Activated naive CD8-positive, alpha-beta T cell treated with anti-CD3 and anti-CD28 coated beads, Interleukin-2, amount 50 U/mL, for 24 hours (primary cell): ENCODE data around the gene CTDP1.

Source experiments
- ATAC-seq: fragments of 150-1000 bp; cut with Tn5 transposase; one replicate; pipeline ENCODE4 v1.10.0; 2021
- DNase-seq: peaks from one replicate; pipeline ENCODE4 v3.0.0; 2021
- H3K27ac Mint-ChIP-seq: one replicate; pipeline ENCODE4 v1.8.0; 2021; ENCODE audit warnings: mild to moderate bottlenecking, mixed read lengths
- H3K27me3 Mint-ChIP-seq: one replicate; pipeline ENCODE4 v1.8.0; 2021; ENCODE audit warnings: mixed read lengths
- H3K36me3 Mint-ChIP-seq: one replicate; pipeline ENCODE4 v1.8.0; 2021; ENCODE audit warnings: low read depth, mixed read lengths
- H3K4me1 Mint-ChIP-seq: one replicate; pipeline ENCODE4 v1.8.0; 2021; ENCODE audit warnings: mixed read lengths
- H3K4me3 Mint-ChIP-seq: one replicate; pipeline ENCODE4 v1.8.0; 2021; ENCODE audit warnings: mild to moderate bottlenecking, moderate library complexity, mixed read lengths
- H3K9me3 Mint-ChIP-seq: one replicate; pipeline ENCODE4 v1.8.0; 2021; ENCODE audit warnings: mixed read lengths

CTDP1 gene

GRCh38 chr18:79640875-79641274, 38.7 kb upstream of the CTDP1 start:
- Mint-ChIP-seq H3K4me3 (no peak overlapping the region), H3K27me3 (peaks cover 16% of the 10 kb centered on the region), H3K9me3 (no peaks in the 10 kb centered on the region), H3K4me1 (peaks cover 20% of the 10 kb centered on the region), H3K36me3 (no peaks in the 10 kb centered on the region), H3K27ac (no peak overlapping the region)
- ATAC-seq, result no peak
- no peak for DNase-seq

GRCh38 chr18:79641722-79642497, 37.7 kb upstream of the CTDP1 start:
- ATAC-seq (no peak), DNase-seq (no peak)
- Mint-ChIP-seq H3K9me3 (no peaks in the 10 kb centered on the region), H3K4me3 (no peak overlapping the region), H3K27ac (no peak overlapping the region), H3K27me3 (peaks cover 15% of the 10 kb centered on the region), H3K4me1 (peaks cover 20% of the 10 kb centered on the region), H3K36me3 (no peaks in the 10 kb centered on the region)

DNA sequence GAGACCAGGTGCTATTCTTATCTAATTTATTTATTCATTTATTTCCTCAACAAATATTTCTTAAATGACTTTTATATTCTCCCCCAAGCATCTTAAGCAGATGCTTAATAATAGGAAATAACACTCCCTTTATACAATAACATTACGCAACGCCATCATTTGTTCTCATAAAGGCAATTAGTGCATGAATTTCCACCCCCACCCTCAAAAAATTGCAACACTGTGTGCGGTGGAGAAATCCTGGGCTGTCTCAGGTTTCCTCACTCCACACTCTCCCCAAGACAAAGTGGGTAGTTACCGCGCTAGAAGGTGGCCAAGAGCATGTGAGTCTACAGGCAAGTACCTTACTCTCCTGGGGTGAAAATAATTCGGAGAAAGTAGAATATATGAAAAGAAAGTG, 37.0 kb upstream of the CTDP1 start:
- Mint-ChIP-seq H3K36me3 (no peaks in the 10 kb centered on the region), H3K9me3 (no peaks in the 10 kb centered on the region), H3K27ac (no peak overlapping the region), H3K27me3 (peaks cover 11% of the 10 kb centered on the region), H3K4me3 (no peak overlapping the region), H3K4me1 (peaks cover 20% of the 10 kb centered on the region)
- ATAC-seq, result no peak
- no peak for DNase-seq

- H3K9me3 Mint-ChIP-seq, result no peaks in the 10 kb centered on the region
Observed at GRCh38 chr18:79643054-79643984, 36.3 kb upstream of the CTDP1 start.

DNA sequence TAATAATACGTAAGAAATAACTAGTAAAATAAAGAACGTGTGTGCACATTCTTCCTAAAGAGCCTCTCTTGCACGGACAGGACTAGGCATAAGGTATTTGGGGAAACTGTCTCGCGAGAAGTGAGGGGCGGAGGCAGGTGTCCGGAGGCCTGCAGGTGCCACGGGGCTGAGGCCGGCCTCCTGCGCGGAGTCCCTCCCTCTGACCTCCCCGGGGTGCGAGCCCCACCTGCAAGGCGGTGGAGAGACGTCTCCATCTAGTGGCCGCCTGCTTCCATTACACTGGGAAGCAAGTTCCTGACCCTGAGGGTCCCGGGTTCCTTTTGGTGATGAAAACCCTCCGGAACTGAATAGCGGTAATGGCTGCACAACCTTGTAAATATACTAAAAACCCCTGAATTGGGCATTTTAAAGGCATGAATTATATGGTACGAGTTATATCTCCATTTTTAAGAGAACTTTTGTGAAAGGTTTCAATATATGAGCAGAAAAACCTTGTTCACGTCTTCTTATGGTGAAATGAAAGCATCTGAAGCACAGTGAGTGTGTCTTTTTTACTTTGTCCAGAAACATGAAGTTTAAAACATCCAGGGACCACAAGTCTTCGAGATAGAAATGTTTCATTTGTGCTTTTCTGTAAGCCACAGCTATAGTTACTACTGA, 35.5 kb upstream of the CTDP1 start:
- DNase-seq, result peak; percentile 81
- H3K27ac Mint-ChIP-seq, result no peak overlapping the region

More at GRCh38 chr18:79643054-79643984, 36.3 kb upstream of the CTDP1 start:
- no peak overlapping the region for H3K27ac Mint-ChIP-seq
- H3K36me3 Mint-ChIP-seq, result no peaks in the 10 kb centered on the region
- ATAC-seq (peak; percentile 15), DNase-seq (peak; percentile 21)
- H3K4me1 Mint-ChIP-seq, result peaks cover 20% of the 10 kb centered on the region
- no peak overlapping the region for H3K4me3 Mint-ChIP-seq
- H3K27me3 Mint-ChIP-seq, result peaks cover 13% of the 10 kb centered on the region

GRCh38 chr18:79644666-79645057, 34.9 kb upstream of the CTDP1 start:
- no peaks in the 10 kb centered on the region for H3K9me3 Mint-ChIP-seq
- H3K4me3 Mint-ChIP-seq, result no peak overlapping the region
- H3K27ac Mint-ChIP-seq, result no peak overlapping the region
- no peaks in the 10 kb centered on the region for H3K36me3 Mint-ChIP-seq
- H3K27me3 Mint-ChIP-seq, result peaks cover 7% of the 10 kb centered on the region
- DNase-seq, result no peak
- H3K4me1 Mint-ChIP-seq, result peaks cover 20% of the 10 kb centered on the region
- ATAC-seq, result no peak

More for the DNA sequence above, 35.5 kb upstream of the CTDP1 start:
- no peaks in the 10 kb centered on the region for H3K36me3 Mint-ChIP-seq
- H3K4me1 Mint-ChIP-seq, result peaks cover 20% of the 10 kb centered on the region
- H3K4me3 Mint-ChIP-seq, result no peak overlapping the region
- peaks cover 8% of the 10 kb centered on the region for H3K27me3 Mint-ChIP-seq
- H3K9me3 Mint-ChIP-seq, result no peaks in the 10 kb centered on the region
- ATAC-seq, result peak; percentile 78

GRCh38 chr18:79645291-79645983, 34.2 kb upstream of the CTDP1 start:
- Mint-ChIP-seq H3K36me3 (no peaks in the 10 kb centered on the region), H3K9me3 (no peaks in the 10 kb centered on the region), H3K4me3 (no peak overlapping the region), H3K27ac (no peak overlapping the region), H3K27me3 (peaks cover 8% of the 10 kb centered on the region), H3K4me1 (peaks cover 21% of the 10 kb centered on the region)
- DNase-seq, result no peak
- ATAC-seq, result peak; percentile 45

GRCh38 chr18:79647307-79647706, 32.3 kb upstream of the CTDP1 start:
- peaks cover 8% of the 10 kb centered on the region for H3K27me3 Mint-ChIP-seq
- H3K36me3 Mint-ChIP-seq, result no peaks in the 10 kb centered on the region
- H3K9me3 Mint-ChIP-seq, result no peaks in the 10 kb centered on the region
- H3K4me1 Mint-ChIP-seq, result peaks cover 32% of the 10 kb centered on the region
- no peak overlapping the region for H3K4me3 Mint-ChIP-seq
- ATAC-seq (no peak), DNase-seq (no peak)
- H3K27ac Mint-ChIP-seq, result no peak overlapping the region

DNA sequence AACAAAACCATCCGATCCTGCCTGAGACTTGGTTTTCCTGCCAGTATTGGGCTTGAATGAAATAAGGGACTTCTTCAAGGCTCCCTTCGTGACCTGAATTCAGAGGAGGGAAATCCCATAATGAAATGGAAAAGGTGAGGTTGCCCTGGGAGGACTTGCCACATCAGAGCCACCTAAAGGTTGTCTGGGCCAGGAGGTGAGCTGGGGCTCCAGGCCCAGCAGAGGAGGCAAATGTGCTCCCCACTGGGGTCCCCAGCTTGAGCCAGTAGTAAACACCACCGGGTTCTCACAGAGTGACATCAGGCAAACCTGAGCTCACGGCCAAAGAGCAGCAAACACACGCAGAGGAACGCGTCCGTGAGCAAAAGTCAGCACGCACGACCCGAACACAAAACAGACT, 28.6 kb upstream of the CTDP1 start:
- Mint-ChIP-seq H3K36me3 (no peaks in the 10 kb centered on the region), H3K4me1 (peaks cover 11% of the 10 kb centered on the region), H3K27ac (no peak overlapping the region), H3K27me3 (peaks cover 10% of the 10 kb centered on the region), H3K9me3 (peaks cover 4% of the 10 kb centered on the region), H3K4me3 (no peak overlapping the region)
- DNase-seq (no peak), ATAC-seq (peak; percentile 84)

- H3K9me3 Mint-ChIP-seq, result peaks cover 5% of the 10 kb centered on the region
- no peaks in the 10 kb centered on the region for H3K4me1 Mint-ChIP-seq
- peaks cover 2% of the 10 kb centered on the region for H3K27me3 Mint-ChIP-seq
- DNase-seq (no peak), ATAC-seq (no peak)
- H3K27ac Mint-ChIP-seq, result no peak overlapping the region
- H3K4me3 Mint-ChIP-seq, result no peak overlapping the region
- H3K36me3 Mint-ChIP-seq, result no peaks in the 10 kb centered on the region
Observed at GRCh38 chr18:79657342-79657996, 22.1 kb upstream of the CTDP1 start.

DNA sequence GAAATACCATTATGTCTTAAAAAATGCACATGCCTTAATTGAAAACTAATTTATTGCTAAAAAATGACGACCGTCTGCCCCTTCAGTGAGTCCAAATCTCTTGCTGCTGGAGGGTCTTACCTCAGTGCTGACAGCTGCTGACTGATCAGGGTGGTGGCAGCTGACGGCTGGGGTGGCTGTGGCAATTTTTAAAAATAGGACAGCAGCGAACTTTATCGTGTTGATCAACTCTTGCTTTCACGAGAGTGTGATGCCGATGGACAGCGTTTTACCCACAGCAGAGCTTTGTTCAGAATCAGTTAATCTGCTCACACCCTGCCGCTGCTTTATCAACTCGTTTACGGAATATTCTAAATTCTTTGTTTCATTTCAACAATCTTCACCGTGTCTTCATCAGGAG, 21.2 kb upstream of the CTDP1 start:
- Mint-ChIP-seq H3K27ac (no peak overlapping the region), H3K9me3 (peaks cover 5% of the 10 kb centered on the region), H3K27me3 (peaks cover 2% of the 10 kb centered on the region), H3K36me3 (no peaks in the 10 kb centered on the region), H3K4me1 (no peaks in the 10 kb centered on the region), H3K4me3 (no peak overlapping the region)
- ATAC-seq (no peak), DNase-seq (no peak)

GRCh38 chr18:79659733-79660132, 19.9 kb upstream of the CTDP1 start:
- no peak overlapping the region for H3K27ac Mint-ChIP-seq
- DNase-seq, result no peak
- peaks cover 5% of the 10 kb centered on the region for H3K9me3 Mint-ChIP-seq
- ATAC-seq, result no peak
- H3K4me1 Mint-ChIP-seq, result no peaks in the 10 kb centered on the region
- no peak overlapping the region for H3K4me3 Mint-ChIP-seq
- no peaks in the 10 kb centered on the region for H3K36me3 Mint-ChIP-seq
- H3K27me3 Mint-ChIP-seq, result peaks cover under 1% of the 10 kb centered on the region

GRCh38 chr18:79662034-79662433, 17.6 kb upstream of the CTDP1 start:
- H3K27ac Mint-ChIP-seq, result no peak overlapping the region
- no peaks in the 10 kb centered on the region for H3K4me1 Mint-ChIP-seq
- DNase-seq (no peak), ATAC-seq (no peak)
- H3K4me3 Mint-ChIP-seq, result no peak overlapping the region
- no peaks in the 10 kb centered on the region for H3K9me3 Mint-ChIP-seq
- no peaks in the 10 kb centered on the region for H3K36me3 Mint-ChIP-seq
- peaks cover 3% of the 10 kb centered on the region for H3K27me3 Mint-ChIP-seq

DNA sequence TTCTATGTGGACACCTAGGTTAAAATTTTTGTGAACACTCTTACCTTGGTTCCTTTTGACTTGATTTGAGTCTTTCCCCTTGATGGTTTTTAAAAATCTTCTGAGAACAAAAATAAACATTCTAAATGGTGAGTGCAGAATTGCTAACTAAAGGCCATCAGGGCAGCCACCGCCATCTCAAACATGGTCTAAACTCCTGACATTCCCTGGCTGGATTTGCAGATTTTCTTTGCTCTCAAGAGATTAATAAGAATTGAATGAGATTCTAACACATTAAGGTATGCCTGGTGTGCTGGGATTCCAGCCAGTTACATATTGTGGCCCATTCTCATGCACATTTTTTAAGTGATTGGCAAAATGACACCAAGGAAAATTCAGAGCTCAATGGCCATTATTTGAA, 17.2 kb upstream of the CTDP1 start:
- Mint-ChIP-seq H3K4me3 (no peak overlapping the region), H3K9me3 (no peaks in the 10 kb centered on the region), H3K27me3 (peaks cover 3% of the 10 kb centered on the region), H3K4me1 (no peaks in the 10 kb centered on the region), H3K36me3 (no peaks in the 10 kb centered on the region), H3K27ac (no peak overlapping the region)
- DNase-seq (no peak), ATAC-seq (no peak)
